SJCRH30 (cell line): ENCODE results near the gene COL4A2. TPM values are rescaled to one million over a fixed set of nuclear protein-coding genes. Genes with fewer than 3 reads are reported as not detected.

ENCODE experiments used
- DNase-seq, 2 experiments: peaks; one replicate each; pipeline ENCODE4 v3.0.0-alpha.2; 2015 to 2020
- H3K27ac ChIP-seq: fragments of 250-450 bp; sonication (Bioruptor Pico); 2 replicates; pipeline ENCODE4 v1.5.1; 2020; ENCODE audit warnings: mild to moderate bottlenecking, moderate library complexity
- H3K27me3 ChIP-seq: fragments of 250-450 bp; sonication (Bioruptor Pico); 2 replicates; pipeline ENCODE4 v1.5.1; 2020; ENCODE audit warnings: mild to moderate bottlenecking, moderate library complexity
- H3K36me3 ChIP-seq: fragments of 250-450 bp; sonication (Bioruptor Pico); 2 replicates; pipeline ENCODE4 v1.5.1; 2020; ENCODE audit warnings: mild to moderate bottlenecking, moderate library complexity
- H3K4me1 ChIP-seq: fragments of 250-450 bp; sonication (Bioruptor Pico); 2 replicates; pipeline ENCODE4 v1.5.1; 2020; ENCODE audit warnings: mild to moderate bottlenecking, moderate library complexity
- H3K4me3 ChIP-seq: fragments of 250-450 bp; sonication (Bioruptor Pico); 2 replicates; pipeline ENCODE4 v1.5.1; 2020; ENCODE audit warnings: mild to moderate bottlenecking, moderate library complexity
- H3K9me3 ChIP-seq: fragments of 250-450 bp; sonication (Bioruptor Pico); replicated peaks from 2 replicates; pipeline ENCODE4 v1.5.1; 2020; ENCODE audit warnings: mild to moderate bottlenecking, moderate library complexity
- total RNA-seq: library from RNA; depleted of rRNA; stranded (reverse); fragments of >200 nt; shearing (Covaris generic); gene quantifications from 2 replicates; pipeline ENCODE4 v1.2.3, GENCODE V29; 2014

COL4A2 gene
- total RNA-seq, 1 experiment from 2014 or later: 251 TPM

DNA sequence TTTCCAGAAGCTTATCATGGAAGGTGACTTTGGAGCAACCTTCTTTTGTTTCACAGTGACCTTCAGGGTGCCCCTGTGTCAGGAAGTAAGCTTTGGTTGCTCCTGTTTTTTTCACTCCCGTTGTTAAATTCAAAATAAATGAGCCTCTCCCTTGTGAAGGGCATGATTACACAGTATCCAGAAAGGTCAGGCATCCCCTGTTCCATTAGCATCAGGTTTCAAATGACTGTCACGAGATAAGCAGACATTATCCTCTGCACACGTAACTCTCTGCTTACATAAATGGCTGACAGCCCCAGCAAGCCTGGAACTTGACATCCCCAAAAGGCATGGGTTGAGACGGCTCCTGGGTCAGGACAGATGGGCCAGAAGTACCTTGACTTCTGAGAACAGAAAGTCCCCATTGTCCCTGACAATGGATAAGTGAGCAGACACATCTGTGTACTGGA lies 202.4 kb downstream of the COL4A2 start:
- no peak overlapping the region for H3K27ac ChIP-seq
- H3K36me3 ChIP-seq: peaks cover 50% of the 10 kb centered on the region

DNA sequence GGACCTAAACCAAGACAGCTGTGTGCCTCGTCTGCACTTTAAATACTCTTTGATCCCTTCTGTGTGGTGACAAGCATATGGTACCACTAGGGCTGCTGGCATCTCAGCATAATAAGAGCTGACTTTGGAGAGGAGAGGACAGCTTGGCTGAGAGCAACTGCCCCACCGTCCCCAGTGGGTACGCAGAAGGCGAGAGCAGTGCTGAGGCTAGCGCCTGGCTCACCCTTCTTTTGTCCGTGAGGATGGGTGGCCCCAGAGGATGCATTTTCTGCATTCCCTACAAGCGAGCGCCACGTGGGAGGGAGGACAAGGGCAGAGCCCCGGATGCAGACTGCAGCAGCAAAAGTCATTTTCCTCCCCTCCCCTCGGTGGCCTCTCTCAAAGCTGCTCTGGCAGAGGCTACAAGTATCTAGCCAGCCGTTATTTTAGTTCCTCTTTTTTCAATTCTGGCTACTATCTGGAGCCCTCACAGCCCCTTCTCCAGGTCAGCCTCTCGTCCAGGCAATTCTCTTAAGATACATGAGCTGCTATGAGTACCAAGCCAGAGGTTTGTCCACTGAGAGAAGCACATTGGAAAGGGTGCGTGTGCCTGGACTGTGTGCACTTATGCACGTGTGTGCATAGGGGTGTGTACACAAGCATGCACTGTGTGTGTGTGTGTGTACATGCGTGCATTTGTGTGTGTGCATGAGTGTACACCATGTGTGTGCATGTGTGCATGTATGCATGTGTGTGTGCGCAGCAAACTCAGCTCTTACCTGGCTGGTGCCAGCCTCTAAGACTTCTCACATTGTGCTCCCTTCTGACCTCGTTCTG lies 203.1 kb downstream of the COL4A2 start:
- no peak overlapping the region for H3K4me3 ChIP-seq
- no peaks in the 10 kb centered on the region for H3K27me3 ChIP-seq
- no peaks in the 10 kb centered on the region for H3K9me3 ChIP-seq
- no peaks in the 10 kb centered on the region for H3K4me1 ChIP-seq
- H3K27ac ChIP-seq: no peak overlapping the region
- DNase-seq: no peak
- H3K36me3 ChIP-seq: peaks cover 48% of the 10 kb centered on the region

More for the DNA sequence above, 202.4 kb downstream of the COL4A2 start:
- DNase-seq: no peak
- Histone ChIP-seq H3K9me3 (no peaks in the 10 kb centered on the region), H3K4me3 (no peak overlapping the region), H3K4me1 (no peaks in the 10 kb centered on the region), H3K27me3 (no peaks in the 10 kb centered on the region)

DNA sequence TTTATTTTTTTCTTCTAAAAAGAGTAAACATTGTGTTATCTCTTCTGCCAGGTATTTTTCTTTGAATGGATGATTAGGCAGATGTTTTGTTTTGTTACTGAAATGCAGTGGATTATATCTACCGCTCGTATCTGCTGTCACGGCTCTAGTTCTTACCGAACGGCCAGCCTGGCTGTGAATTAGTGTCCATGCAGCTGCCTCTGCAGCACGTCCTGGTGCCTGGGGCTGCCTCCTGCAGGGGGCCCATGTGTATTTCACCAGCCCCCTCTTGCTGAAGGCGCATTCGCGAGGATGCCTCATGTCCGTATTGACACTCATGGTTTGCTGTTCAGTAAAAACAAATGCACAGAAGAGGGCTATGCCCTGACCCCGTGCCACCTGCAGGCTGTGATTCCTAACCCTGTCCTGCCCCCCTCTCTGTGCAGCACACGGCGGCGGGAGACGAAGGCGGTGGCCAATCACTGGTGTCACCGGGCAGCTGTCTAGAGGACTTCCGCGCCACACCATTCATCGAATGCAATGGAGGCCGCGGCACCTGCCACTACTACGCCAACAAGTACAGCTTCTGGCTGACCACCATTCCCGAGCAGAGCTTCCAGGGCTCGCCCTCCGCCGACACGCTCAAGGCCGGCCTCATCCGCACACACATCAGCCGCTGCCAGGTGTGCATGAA lies 204.6 kb downstream of the COL4A2 start:
- H3K4me1 ChIP-seq: no peaks in the 10 kb centered on the region

DNA sequence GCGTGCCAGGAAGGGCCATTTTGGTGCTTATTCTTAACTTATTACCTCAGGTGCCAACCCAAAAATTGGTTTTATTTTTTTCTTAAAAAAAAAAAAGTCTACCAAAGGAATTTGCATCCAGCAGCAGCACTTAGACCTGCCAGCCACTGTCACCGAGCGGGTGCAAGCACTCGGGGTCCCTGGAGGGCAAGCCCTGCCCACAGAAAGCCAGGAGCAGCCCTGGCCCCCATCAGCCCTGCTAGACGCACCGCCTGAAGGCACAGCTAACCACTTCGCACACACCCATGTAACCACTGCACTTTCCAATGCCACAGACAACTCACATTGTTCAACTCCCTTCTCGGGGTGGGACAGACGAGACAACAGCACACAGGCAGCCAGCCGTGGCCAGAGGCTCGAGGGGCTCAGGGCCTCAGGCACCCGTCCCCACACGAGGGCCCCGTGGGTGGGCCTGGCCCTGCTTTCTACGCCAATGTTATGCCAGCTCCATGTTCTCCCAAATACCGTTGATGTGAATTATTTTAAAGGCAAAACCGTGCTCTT lies 205.2 kb downstream of the COL4A2 start:
- peaks cover 42% of the 10 kb centered on the region for H3K36me3 ChIP-seq
- H3K4me3 ChIP-seq: no peak overlapping the region
- H3K27ac ChIP-seq: no peak overlapping the region
- no peaks in the 10 kb centered on the region for H3K27me3 ChIP-seq
- DNase-seq: no peak
- H3K4me1 ChIP-seq: no peaks in the 10 kb centered on the region
- H3K9me3 ChIP-seq: no peaks in the 10 kb centered on the region

More for the DNA sequence above, 204.6 kb downstream of the COL4A2 start:
- Histone ChIP-seq H3K27me3 (no peaks in the 10 kb centered on the region), H3K4me3 (no peak overlapping the region), H3K27ac (no peak overlapping the region), H3K9me3 (no peaks in the 10 kb centered on the region), H3K36me3 (peaks cover 43% of the 10 kb centered on the region)
- no peak for DNase-seq

DNA sequence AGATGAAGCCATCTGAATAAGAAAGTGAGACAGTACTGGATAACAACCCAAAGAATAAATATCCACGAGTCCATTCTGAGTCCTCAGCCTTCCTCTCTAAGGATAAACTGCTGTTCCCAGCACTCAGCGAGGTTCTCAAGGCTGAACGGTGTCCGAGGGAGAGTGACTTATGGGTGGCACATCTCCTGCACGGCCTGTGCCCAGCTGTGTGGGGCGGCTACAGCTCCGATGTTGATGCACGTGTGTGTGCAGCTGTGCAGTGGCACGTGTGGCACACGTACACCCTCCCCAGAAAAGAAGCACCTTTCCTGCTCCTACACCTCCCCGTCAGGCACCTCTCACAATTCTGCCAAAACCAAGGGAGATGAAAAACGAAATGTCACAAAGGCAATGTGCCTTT lies 209.4 kb downstream of the COL4A2 start:
- Histone ChIP-seq H3K36me3 (peaks cover 14% of the 10 kb centered on the region; the same call in 1 of the 2 replicates), H3K27ac (no peak overlapping the region)

DNA sequence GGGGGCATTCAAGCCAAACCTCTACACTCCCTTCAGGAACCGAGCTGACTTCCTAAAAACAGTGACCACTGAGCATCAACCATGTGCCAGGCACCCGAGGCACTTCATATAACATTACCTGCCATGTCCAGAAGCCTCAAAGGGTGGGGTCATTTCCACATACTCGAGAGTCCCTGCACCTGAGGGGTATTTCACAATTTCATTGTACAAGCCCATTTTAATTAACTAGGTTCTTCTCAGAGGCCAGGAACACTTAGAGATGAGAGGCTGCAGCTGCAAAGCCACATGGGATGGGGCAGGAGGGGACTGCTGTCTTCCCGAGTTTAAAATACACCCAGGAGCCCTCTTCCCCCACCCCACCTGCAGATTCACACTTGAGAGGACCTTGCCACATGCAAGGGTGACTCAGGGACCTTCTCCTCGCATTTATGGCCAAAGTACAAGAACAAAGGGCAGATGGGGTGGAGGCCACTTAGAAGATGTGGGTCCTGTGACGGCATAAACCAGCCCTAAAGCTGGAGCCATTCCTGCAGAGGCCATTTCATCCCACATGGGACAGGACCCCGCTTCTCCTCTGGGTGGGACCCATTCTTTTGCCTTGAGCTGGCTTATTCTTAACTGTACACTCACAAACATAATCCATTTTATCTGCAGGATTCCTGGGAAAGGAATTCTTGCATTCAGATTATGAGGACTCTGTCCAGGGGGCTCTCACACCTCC lies 210.6 kb downstream of the COL4A2 start:
- DNase-seq: no peak
- H3K36me3 ChIP-seq: peaks cover 5% of the 10 kb centered on the region; the same call in 1 of the 2 replicates
- no peaks in the 10 kb centered on the region for H3K9me3 ChIP-seq
- H3K4me3 ChIP-seq: no peak overlapping the region
- H3K27me3 ChIP-seq: no peaks in the 10 kb centered on the region
- H3K4me1 ChIP-seq: peaks cover 5% of the 10 kb centered on the region; the same call in 1 of the 2 replicates
- H3K27ac ChIP-seq: no peak overlapping the region

More for the DNA sequence above, 209.4 kb downstream of the COL4A2 start:
- DNase-seq: no peak
- no peaks in the 10 kb centered on the region for H3K9me3 ChIP-seq
- no peak overlapping the region for H3K4me3 ChIP-seq
- H3K27me3 ChIP-seq: no peaks in the 10 kb centered on the region
- H3K4me1 ChIP-seq: peaks cover 5% of the 10 kb centered on the region; the same call in 1 of the 2 replicates

DNA sequence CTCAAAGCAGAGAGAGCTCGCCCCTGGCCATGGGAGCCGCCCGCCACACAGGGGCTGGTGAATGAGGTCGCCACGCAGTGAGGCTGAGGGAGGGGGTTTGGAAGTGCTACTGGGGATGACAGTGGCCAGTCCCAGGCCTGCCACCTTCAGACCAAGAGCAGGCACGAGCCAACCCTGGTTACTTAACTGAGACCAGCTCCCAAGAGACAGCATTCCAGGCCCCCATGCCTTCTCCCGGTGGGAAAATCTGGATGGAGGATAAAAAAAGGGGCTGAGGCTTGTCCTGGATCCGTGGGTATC lies 211.1 kb downstream of the COL4A2 start:
- Histone ChIP-seq H3K9me3 (no peaks in the 10 kb centered on the region), H3K27ac (no peak overlapping the region), H3K36me3 (no peaks in the 10 kb centered on the region; the same call in 1 of the 2 replicates), H3K27me3 (no peaks in the 10 kb centered on the region), H3K4me1 (peaks cover 5% of the 10 kb centered on the region; the same call in 1 of the 2 replicates), H3K4me3 (no peak overlapping the region)
- no peak for DNase-seq

DNA sequence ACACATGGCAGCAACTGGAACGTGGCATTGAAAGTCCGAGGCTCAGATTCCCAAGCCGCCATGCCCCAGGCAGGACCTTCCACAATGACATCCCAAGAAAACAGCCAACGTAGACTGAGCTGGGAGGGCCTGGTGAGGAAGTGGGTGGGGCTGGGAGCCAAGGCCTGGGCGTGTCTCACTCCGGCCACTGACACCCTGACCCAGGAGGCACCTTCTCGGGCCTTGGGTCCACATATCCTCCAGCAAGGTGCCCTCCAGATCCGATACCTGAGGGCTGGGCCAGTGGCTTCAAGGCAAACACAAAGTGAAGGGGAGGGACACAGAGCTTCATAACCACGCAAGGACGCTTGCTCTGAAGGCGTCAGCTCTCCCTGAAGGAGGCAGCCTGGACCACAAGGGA lies 211.5 kb downstream of the COL4A2 start:
- Histone ChIP-seq H3K4me3 (no peak overlapping the region), H3K9me3 (no peaks in the 10 kb centered on the region), H3K4me1 (peaks cover 5% of the 10 kb centered on the region; the same call in 1 of the 2 replicates), H3K27ac (no peak overlapping the region), H3K36me3 (no peaks in the 10 kb centered on the region), H3K27me3 (no peaks in the 10 kb centered on the region)
- no peak for DNase-seq

DNA sequence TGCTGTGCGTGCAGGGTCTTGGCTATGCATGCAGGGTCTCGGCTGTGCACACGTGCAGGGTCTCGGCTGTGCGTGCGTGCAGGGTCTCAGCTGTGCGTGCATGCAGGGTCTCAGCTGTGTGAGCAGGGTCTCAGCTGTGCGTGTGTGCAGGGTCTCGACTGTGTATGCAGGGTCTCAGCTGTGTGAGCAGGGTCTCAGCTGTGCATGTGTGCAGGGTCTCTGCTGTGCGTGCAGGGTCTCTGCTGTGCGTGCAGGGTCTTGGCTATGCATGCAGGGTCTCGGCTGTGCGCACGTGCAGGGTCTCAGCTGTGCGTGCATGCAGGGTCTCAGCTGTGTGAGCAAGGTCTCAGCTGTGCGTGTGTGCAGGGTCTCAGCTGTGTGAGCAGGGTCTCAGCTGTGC lies 212.0 kb downstream of the COL4A2 start:
- Histone ChIP-seq H3K27me3 (no peaks in the 10 kb centered on the region), H3K36me3 (no peaks in the 10 kb centered on the region), H3K27ac (no peak overlapping the region), H3K4me3 (no peak overlapping the region), H3K4me1 (peaks cover 5% of the 10 kb centered on the region; the same call in 1 of the 2 replicates), H3K9me3 (no peaks in the 10 kb centered on the region)
- no peak for DNase-seq

DNA sequence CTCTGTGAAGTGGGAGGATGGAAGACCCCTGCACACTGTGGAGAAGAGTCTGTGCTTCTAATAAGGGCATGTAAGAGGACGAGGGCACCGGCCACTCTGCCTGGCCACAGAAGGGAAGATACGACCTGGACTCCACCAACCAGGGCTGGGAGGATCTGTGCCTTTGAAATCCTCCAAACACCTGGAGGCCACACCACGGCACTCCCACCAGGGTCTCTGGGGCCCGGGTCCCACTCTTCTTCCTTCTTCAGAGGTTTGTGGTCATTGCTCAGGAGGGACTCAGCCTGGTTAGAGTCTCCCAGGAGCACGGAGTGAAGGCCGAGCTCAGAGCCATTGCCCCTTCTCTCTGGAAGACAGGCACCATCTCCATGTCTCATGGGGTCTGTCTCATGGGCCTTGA lies 212.4 kb downstream of the COL4A2 start:
- H3K27me3 ChIP-seq: no peaks in the 10 kb centered on the region
- H3K27ac ChIP-seq: no peak overlapping the region
- H3K4me3 ChIP-seq: no peak overlapping the region
- peaks cover 5% of the 10 kb centered on the region; the same call in 1 of the 2 replicates for H3K4me1 ChIP-seq
- no peaks in the 10 kb centered on the region for H3K36me3 ChIP-seq
- DNase-seq: no peak
- no peaks in the 10 kb centered on the region for H3K9me3 ChIP-seq

DNA sequence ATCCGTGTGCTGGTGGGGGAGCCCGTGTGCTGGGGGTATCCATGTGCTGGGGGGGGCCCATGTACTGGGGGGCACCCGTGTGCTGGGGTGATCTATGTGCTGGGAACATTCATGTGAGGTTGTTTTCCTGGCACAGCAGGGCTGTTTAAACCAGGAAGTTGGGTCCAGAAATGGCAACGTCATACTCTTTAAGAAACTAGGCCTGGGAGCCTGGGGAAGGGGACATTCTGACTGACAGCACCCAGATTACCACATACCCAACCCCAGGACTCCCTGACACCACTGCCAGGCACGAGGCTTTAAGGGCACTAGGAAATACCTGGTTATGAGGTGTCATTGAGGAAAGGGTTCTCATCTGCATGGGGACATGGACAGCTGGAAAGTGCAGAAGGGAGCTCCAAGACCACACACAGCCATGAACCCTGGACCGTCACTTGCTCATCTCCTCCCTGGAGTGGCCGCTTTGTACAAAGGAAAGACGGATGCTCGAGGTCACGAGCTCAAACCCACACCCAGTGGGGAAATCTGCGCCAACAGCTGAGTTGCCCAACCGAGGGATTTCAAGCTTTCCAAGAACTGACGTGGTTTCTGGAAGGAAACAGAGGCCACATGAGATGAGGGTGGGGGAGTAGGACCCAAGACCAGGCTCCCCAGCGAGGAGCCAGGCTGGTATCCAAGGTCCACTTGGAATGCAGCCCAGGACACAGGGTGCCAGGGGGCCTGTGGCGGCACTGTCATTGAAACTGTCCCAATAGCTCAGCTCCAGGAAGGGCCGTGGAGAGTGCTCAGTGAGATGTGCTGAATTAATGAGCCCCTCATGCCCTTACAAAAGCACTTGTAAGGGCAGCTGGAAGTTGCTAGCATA lies 213.6 kb downstream of the COL4A2 start:
- no peak overlapping the region for H3K4me3 ChIP-seq
- no peaks in the 10 kb centered on the region for H3K36me3 ChIP-seq
- H3K27ac ChIP-seq: no peak overlapping the region
- H3K9me3 ChIP-seq: no peaks in the 10 kb centered on the region
- DNase-seq: peak in 1 of 2 experiments; percentile 16
- no peaks in the 10 kb centered on the region for H3K27me3 ChIP-seq
- H3K4me1 ChIP-seq: peaks cover 5% of the 10 kb centered on the region; the same call in 1 of the 2 replicates

DNA sequence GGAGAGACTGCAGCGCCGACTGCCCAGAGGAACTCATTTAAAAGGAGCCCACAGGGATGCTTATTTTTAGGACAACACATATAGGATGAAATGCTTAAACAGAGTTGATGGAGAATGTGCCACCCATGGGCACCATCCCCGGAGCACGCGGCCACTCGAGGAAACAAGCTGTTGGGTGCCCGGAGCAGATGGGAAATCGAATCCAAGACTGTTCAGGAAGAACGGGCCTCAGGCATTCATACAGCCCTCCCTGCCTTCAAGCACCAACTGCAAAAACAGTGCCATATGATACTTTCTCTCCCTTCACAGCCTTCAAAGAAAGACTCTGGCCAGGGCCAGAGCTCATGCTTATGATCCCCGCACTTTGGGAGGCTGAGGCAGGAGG lies 214.2 kb downstream of the COL4A2 start:
- H3K9me3 ChIP-seq: no peaks in the 10 kb centered on the region
- H3K27ac ChIP-seq: no peak overlapping the region
- no peak overlapping the region for H3K4me3 ChIP-seq
- H3K36me3 ChIP-seq: no peaks in the 10 kb centered on the region
- no peaks in the 10 kb centered on the region for H3K27me3 ChIP-seq
- peaks cover 8% of the 10 kb centered on the region; the same call in 1 of the 2 replicates for H3K4me1 ChIP-seq
- DNase-seq: no peak

DNA sequence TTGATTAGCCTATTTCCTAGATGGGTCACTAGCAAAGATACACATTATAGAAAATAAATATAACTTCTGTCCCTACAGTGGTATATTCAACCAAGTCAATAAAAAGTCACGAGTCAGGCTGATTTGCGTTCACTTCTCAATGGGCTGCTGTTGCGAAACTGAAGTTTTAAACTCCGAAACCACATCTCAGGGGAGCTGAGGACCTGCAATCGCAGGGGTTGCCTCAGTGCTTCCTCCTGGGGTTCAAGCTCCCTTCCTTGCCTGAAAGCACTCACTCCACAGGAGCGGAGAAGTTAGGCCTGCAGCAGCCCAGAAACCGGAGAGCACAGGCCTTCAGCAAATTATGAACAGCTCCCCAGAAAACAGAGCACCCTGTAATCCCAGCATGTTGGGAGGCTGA lies 214.9 kb downstream of the COL4A2 start:
- DNase-seq: no peak
- Histone ChIP-seq H3K4me3 (no peak overlapping the region), H3K4me1 (peaks cover 8% of the 10 kb centered on the region; the same call in 1 of the 2 replicates), H3K9me3 (no peaks in the 10 kb centered on the region), H3K36me3 (no peaks in the 10 kb centered on the region), H3K27ac (no peak overlapping the region), H3K27me3 (no peaks in the 10 kb centered on the region)

DNA sequence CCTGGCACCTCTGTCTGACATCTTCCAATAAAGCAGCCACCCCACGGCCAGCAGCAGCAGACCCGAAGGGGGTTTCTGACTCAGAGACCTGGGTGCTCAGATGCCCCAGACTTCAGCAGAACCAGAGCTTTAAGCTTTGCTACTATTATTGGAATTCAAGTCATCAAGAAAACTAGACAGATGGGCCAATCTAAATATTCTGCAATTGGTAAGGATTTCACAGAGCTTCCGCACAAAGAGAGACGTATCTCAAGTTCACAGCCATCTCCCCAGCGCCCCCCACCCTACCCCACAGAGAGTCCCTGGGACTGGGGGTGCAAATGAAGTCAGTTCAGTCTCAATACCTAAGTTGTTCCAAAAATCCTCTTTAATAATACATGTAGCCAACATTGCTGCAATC lies 215.6 kb downstream of the COL4A2 start:
- H3K36me3 ChIP-seq: no peaks in the 10 kb centered on the region
- H3K27ac ChIP-seq: no peak overlapping the region
- no peak overlapping the region for H3K4me3 ChIP-seq
- H3K9me3 ChIP-seq: no peaks in the 10 kb centered on the region
- no peaks in the 10 kb centered on the region for H3K27me3 ChIP-seq
- H3K4me1 ChIP-seq: peaks cover 8% of the 10 kb centered on the region; the same call in 1 of the 2 replicates
- no peak for DNase-seq
